Skin of body (tissue), 2 donors: ENCODE measurements around the gene CCDC51. TPM values are rescaled to one million over a fixed set of nuclear protein-coding genes. Genes with fewer than 3 reads are reported as not detected.
A peak's percentile ranks its signal among the peaks of the same experiment; 100 is the strongest.

Experiments used
- DNase-seq: peaks from one replicate; lab custom pipeline; 2025; lab: John Stamatoyannopoulos, UW
- total RNA-seq: library from RNA; depleted of rRNA; stranded (reverse); fragments of >200 nt; gene quantifications from one replicate; pipeline ENCODE4 v1.2.3, GENCODE V29; 2014

CCDC51 gene
- total RNA-seq, 1 donor from 2014 or later: 6.7 TPM

DNA sequence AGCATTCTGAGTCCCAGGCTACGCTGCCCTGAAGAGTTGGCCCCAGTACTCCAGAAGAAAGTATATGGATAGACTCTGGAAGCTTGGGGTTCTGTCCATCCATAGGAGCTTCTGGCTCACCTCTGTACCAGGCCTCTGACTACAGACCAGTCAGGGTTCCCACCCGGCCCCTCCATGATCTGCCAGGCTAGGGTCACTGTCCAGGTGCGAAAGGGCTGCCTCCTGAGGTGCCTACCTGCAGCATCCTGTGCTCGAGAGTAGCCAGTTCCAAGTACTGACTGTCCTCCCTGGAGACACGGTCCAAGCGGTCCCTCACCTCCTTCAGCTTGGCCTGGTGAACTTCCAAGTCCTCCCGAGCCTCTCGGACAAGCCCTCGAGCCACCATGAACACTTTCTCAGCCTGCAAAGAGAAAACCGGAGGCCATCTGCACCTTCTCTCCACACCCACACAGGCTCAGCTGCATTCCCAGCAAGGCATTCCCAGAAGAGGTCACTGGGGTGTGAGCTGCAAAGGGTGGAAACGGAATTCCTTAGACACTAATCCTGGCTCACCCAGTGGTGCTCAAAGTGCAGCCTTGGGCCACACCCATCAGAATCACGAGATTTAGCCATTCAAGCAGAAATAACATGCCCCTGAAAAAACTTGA is 6.3 kb downstream of the CCDC51 start:
- no peak for DNase-seq

DNA sequence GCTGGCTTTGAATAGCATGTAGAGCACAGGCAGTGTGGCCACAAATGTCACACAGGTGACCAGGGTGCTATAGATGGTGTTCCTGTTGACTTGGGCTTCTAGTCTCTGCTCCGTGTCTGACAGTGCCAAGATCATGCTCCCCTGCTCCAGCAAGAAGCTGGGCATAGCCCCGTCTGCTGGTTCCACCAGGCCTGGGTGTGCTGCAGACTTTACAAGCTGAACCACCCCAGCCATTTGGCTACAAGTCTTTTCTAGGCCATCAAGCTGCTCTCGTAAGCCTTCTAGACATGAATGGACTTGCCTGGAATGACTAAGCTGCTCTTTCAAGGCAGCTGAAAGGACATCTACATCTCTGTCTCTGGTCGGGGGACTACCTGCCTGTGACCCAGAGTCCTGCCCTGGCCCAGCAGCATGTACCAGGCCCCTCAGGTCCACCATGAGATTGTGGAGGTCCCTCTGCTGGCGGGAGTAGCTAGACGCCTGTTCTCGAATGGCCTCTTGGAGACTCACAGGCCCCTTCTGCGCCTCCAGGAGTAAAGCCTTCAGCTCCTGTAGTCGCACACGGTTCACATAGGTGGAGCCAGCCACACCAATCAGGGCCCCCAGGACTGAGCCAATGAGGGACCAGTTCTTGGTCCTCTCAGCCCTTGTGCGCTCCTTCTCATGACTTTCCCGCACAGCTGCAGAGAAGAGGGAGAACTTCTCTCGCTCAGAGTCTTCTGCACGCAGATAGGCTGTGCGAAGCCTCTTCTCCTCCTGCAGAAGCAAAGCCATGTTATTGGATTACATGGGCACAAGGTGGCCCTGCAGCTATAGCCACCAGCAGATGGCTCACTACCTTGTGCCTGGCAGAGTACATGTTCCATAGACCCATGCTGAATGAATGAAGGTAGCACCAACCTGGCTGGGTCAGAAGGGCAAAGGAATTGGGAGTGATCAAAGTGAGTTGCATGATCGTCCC is 7.2 kb downstream of the CCDC51 start:
- no peak for DNase-seq

- no peak for DNase-seq
Observed at GRCh38 chr3:48431224-48432029, 8.5 kb downstream of the CCDC51 start.

- DNase-seq: no peak
Observed at GRCh38 chr3:48430708-48431101, 9.2 kb downstream of the CCDC51 start.

- DNase-seq: no peak
Observed at GRCh38 chr3:48429960-48430707, 9.8 kb downstream of the CCDC51 start, which contains the start of gene PLXNB1. TSS of gene PLXNB1 (minus strand) at chr3:48430086. CDS start at chr3:48424611, 5,475 bp downstream.

DNA sequence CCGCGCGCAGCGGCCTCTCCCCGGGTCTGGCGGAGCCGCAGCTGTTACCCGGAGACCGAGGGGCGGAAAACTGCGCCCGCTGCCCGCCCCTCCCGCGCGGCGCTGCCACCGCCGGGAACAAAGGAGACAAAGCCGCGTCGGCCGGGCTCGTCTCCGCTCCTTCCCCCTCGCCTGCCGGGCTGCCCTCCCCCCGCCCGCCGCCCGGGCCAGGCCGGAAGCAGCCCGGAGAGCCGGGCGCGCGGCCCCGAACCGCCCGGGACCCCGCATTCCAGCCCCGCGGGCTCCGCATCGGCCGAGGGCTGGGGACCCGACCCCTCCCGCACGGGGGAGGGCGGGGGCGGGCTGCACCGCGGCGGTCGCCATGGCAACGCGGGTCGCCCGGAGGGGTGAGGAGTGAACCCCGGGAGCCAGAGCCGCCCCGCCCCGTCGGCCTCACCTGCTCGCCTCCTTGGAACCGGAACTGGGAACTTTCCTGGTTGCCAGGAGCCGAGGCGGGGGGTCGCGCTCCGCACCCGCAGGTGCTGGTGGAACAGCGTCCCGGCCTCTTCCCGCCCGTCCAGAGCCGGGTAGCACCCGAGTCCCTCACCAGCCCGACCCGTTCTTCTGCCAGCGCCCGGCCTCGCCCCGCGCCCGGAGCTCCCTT is 10.5 kb downstream of the CCDC51 start:
- DNase-seq: no peak

- DNase-seq: peak; percentile 7
Observed at GRCh38 chr3:48428572-48429316, 11.2 kb downstream of the CCDC51 start.

GRCh38 chr3:48428088-48428571 is 11.8 kb downstream of the CCDC51 start:
- no peak for DNase-seq

- no peak for DNase-seq
Observed at GRCh38 chr3:48427630-48427962, 12.3 kb downstream of the CCDC51 start.

DNA sequence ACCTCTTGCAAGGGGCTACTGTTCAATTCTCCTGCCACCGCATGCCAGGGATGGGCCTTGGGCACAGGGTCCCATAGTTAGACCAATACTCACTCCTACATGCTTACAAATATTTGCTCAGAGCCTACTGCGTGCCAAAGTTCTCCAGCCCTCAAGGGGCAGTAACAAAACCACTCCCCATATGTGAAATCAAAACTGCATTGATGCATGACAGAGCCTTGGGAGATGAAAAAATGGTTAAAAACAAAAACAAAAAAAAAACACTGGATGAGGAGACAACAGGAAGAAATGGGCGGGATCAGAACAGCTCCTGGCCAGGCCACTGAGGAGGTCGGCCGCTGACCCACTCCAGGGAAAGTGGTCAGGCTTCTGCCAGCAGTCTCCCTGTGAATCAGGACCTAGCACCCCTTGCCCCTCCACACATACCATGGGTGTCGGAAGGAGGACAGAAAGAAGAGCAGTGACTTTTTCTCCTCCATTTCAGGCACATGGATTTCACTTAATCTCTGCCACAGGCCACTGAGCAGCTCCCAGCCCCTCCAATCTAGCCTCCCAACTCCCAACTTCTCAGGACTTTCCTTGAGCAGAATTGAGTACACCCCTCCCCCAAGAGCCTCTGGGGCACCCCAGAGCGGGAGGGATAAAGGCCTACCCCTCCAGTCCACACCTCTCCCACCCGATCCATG is 12.8 kb downstream of the CCDC51 start:
- DNase-seq: no peak

DNA sequence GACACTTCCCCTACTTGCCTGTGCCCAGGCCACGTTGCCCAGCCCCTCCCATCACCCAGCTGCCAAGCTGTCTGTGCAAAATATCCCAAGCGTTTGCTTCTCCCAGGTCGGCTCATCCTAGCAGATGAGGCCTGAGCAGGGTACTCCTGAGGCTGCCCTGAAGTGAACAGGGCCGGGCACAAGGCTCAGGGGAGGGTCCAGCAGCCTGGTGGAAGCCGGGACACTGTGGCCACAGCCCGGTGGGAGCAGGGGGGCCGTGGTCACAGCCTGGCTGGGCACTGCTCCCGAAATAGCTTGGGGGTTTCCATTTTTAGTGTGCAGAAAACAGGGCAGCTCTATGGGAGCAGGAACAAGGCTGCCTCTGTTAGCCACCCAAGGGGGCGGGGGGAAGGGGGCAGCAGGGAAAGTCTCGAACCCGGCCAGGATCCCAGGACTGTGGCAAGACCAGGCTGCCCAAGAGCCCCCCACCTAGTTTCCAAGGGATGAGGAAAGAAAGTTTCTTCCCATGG is 13.5 kb downstream of the CCDC51 start:
- DNase-seq: no peak

GRCh38 chr3:48425281-48425812 is 14.6 kb downstream of the CCDC51 start:
- DNase-seq: no peak

GRCh38 chr3:48423883-48424695 is 15.8 kb downstream of the CCDC51 start:
- DNase-seq: no peak

DNA sequence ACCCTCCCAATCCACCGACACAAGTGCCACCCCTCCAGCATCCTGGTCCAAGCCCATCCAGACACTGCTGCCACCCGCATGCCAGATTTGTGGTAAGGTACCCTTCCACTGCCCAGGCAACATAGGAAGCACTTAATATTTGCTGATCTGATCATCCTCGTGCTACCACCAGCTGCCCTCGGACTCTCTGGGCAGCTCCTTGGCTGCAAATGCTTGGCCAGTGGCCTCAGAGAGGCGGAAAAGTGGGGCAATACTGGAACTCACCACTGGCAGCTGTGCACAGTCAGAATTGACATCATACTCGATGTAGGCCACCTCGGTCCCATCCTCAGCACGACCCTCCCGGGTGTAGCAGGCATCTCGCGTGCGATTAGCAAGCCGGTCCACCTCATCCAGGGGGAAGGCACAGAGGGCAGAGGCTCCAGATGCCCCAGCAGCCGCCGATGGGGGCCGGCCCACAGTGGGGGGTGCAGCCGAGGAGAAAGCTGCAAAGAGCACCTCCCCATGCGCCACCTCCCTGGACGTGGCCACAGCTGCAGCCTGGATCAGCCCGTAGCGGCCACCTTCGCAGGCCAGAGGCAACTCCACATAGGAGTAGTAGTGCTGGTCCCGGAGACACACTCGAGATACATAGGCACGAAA is 16.6 kb downstream of the CCDC51 start:
- DNase-seq: no peak

GRCh38 chr3:48422681-48423080 is 17.2 kb downstream of the CCDC51 start:
- DNase-seq: no peak

- DNase-seq: no peak
Observed at GRCh38 chr3:48422272-48422671, 17.6 kb downstream of the CCDC51 start.

GRCh38 chr3:48420561-48420960 is 19.4 kb downstream of the CCDC51 start:
- no peak for DNase-seq
